ENCODE measurements around the gene IRF8.

- TF ChIP-seq CTCF (conservative IDR thresholded peaks at IDR 0.05; ENCODE audit: low read depth, low read length) (no peak), EZH2 (IDR thresholded peaks at IDR 0.05; ENCODE audit: borderline replicate concordance, low read depth, low read length, poor library complexity, severe bottlenecking) (no peak)
These were observed 29.0 kb downstream of the IRF8 start for GRCh38 chr16:85927959-85928358.

All from A673 (cell line).